ENCODE measurements around the gene HSFX4.
"Not testable (repeated sequence)": the region's sequence is repeated elsewhere in the genome, so short reads cannot be mapped to it uniquely, and the experiment has no call there.

HSFX4 gene

GRCh38 chrX:149938881-149939654 is 9.7 kb downstream of the HSFX4 start:
- Histone ChIP-seq H3K4me3 (ENCODE audit: low read length) (no peak overlapping the region), H3K9me3 (ENCODE audit: control insufficient read depth, low read length) (no peaks in the 10 kb centered on the region), H3K36me3 (ENCODE audit: control insufficient read depth, insufficient read depth, low read length, severe bottlenecking) (no peaks in the 10 kb centered on the region), H3K9ac (ENCODE audit: low read length) (peak overlapping the region; percentile 91), H3K4me1 (ENCODE audit: control insufficient read depth, insufficient read depth, low read length) (peaks cover 3% of the 10 kb centered on the region), H3K27me3 (replicated peaks; ENCODE audit: control insufficient read depth, insufficient read depth, low read length) (no peaks in the 10 kb centered on the region)
- peak; percentile 96 for DNase-seq (ENCODE audit: low read depth)

GRCh38 chrX:149939655-149939904 is 10.2 kb downstream of the HSFX4 start:
- Histone ChIP-seq H3K9ac (ENCODE audit: low read length) (peak overlapping the region; percentile 82), H3K9me3 (ENCODE audit: control insufficient read depth, low read length) (no peaks in the 10 kb centered on the region), H3K27me3 (replicated peaks; ENCODE audit: control insufficient read depth, insufficient read depth, low read length) (no peaks in the 10 kb centered on the region), H3K4me1 (ENCODE audit: control insufficient read depth, insufficient read depth, low read length) (peaks cover 3% of the 10 kb centered on the region), H3K36me3 (ENCODE audit: control insufficient read depth, insufficient read depth, low read length, severe bottlenecking) (no peaks in the 10 kb centered on the region), H3K4me3 (ENCODE audit: low read length) (peak overlapping the region; percentile 79)
- no peak for DNase-seq (ENCODE audit: low read depth)

GRCh38 chrX:149939905-149940673 is 10.7 kb downstream of the HSFX4 start:
- Histone ChIP-seq H3K9me3 (ENCODE audit: control insufficient read depth, low read length) (no peaks in the 10 kb centered on the region), H3K36me3 (ENCODE audit: control insufficient read depth, insufficient read depth, low read length, severe bottlenecking) (no peaks in the 10 kb centered on the region), H3K4me1 (ENCODE audit: control insufficient read depth, insufficient read depth, low read length) (peaks cover 3% of the 10 kb centered on the region), H3K4me3 (ENCODE audit: low read length) (peak overlapping the region; percentile 79), H3K9ac (ENCODE audit: low read length) (peak overlapping the region; percentile 82), H3K27me3 (replicated peaks; ENCODE audit: control insufficient read depth, insufficient read depth, low read length) (no peaks in the 10 kb centered on the region)
- peak; percentile 94 for DNase-seq (ENCODE audit: low read depth)

GRCh38 chrX:149940674-149941024 is 11.3 kb downstream of the HSFX4 start:
- H3K4me3 ChIP-seq (ENCODE audit: low read length): peak overlapping the region; percentile 52
- not testable (repeated sequence) for H3K27me3 ChIP-seq (replicated peaks; ENCODE audit: control insufficient read depth, insufficient read depth, low read length); H3K9ac ChIP-seq (ENCODE audit: low read length); H3K4me1 ChIP-seq (ENCODE audit: control insufficient read depth, insufficient read depth, low read length); H3K36me3 ChIP-seq (ENCODE audit: control insufficient read depth, insufficient read depth, low read length, severe bottlenecking); H3K9me3 ChIP-seq (ENCODE audit: control insufficient read depth, low read length); DNase-seq (ENCODE audit: low read depth)

- H3K4me1 ChIP-seq (ENCODE audit: control insufficient read depth, insufficient read depth, low read length); DNase-seq (ENCODE audit: low read depth); H3K27me3 ChIP-seq (replicated peaks; ENCODE audit: control insufficient read depth, insufficient read depth, low read length); H3K9me3 ChIP-seq (ENCODE audit: control insufficient read depth, low read length); H3K4me3 ChIP-seq (ENCODE audit: low read length); H3K9ac ChIP-seq (ENCODE audit: low read length); H3K36me3 ChIP-seq (ENCODE audit: control insufficient read depth, insufficient read depth, low read length, severe bottlenecking): not testable (repeated sequence)
Observed at GRCh38 chrX:149945087-149945670, 15.8 kb downstream of the HSFX4 start.

- H3K9me3 ChIP-seq (ENCODE audit: control insufficient read depth, low read length); H3K4me1 ChIP-seq (ENCODE audit: control insufficient read depth, insufficient read depth, low read length); H3K9ac ChIP-seq (ENCODE audit: low read length); H3K4me3 ChIP-seq (ENCODE audit: low read length); H3K36me3 ChIP-seq (ENCODE audit: control insufficient read depth, insufficient read depth, low read length, severe bottlenecking); H3K27me3 ChIP-seq (replicated peaks; ENCODE audit: control insufficient read depth, insufficient read depth, low read length); DNase-seq (ENCODE audit: low read depth): not testable (repeated sequence)
Observed at GRCh38 chrX:149945820-149946219, 16.4 kb downstream of the HSFX4 start.

GRCh38 chrX:149946932-149947331 is 17.6 kb downstream of the HSFX4 start:
- H3K4me3 ChIP-seq (ENCODE audit: low read length); DNase-seq (ENCODE audit: low read depth); H3K27me3 ChIP-seq (replicated peaks; ENCODE audit: control insufficient read depth, insufficient read depth, low read length); H3K4me1 ChIP-seq (ENCODE audit: control insufficient read depth, insufficient read depth, low read length); H3K9ac ChIP-seq (ENCODE audit: low read length); H3K36me3 ChIP-seq (ENCODE audit: control insufficient read depth, insufficient read depth, low read length, severe bottlenecking); H3K9me3 ChIP-seq (ENCODE audit: control insufficient read depth, low read length): not testable (repeated sequence)

GRCh38 chrX:149948016-149948415 is 18.6 kb downstream of the HSFX4 start:
- peaks cover 3% of the 10 kb centered on the region for H3K36me3 ChIP-seq (ENCODE audit: control insufficient read depth, insufficient read depth, low read length, severe bottlenecking)
- H3K9me3 ChIP-seq (ENCODE audit: control insufficient read depth, low read length): peaks cover 4% of the 10 kb centered on the region
- no peaks in the 10 kb centered on the region for H3K27me3 ChIP-seq (replicated peaks; ENCODE audit: control insufficient read depth, insufficient read depth, low read length)
- no peak for DNase-seq (ENCODE audit: low read depth)
- H3K4me3 ChIP-seq (ENCODE audit: low read length): no peak overlapping the region
- H3K4me1 ChIP-seq (ENCODE audit: control insufficient read depth, insufficient read depth, low read length): peaks cover 8% of the 10 kb centered on the region
- no peak overlapping the region for H3K9ac ChIP-seq (ENCODE audit: low read length)

- H3K27me3 ChIP-seq (replicated peaks; ENCODE audit: control insufficient read depth, insufficient read depth, low read length): no peaks in the 10 kb centered on the region
- peaks cover 8% of the 10 kb centered on the region for H3K4me1 ChIP-seq (ENCODE audit: control insufficient read depth, insufficient read depth, low read length)
- H3K9me3 ChIP-seq (ENCODE audit: control insufficient read depth, low read length): peaks cover 4% of the 10 kb centered on the region
- H3K4me3 ChIP-seq (ENCODE audit: low read length): no peak overlapping the region
- DNase-seq (ENCODE audit: low read depth): no peak
- no peak overlapping the region for H3K9ac ChIP-seq (ENCODE audit: low read length)
- peaks cover 3% of the 10 kb centered on the region for H3K36me3 ChIP-seq (ENCODE audit: control insufficient read depth, insufficient read depth, low read length, severe bottlenecking)
Observed at GRCh38 chrX:149949743-149950436, 20.5 kb downstream of the HSFX4 start.

- Histone ChIP-seq H3K4me1 (ENCODE audit: control insufficient read depth, insufficient read depth, low read length) (peaks cover 8% of the 10 kb centered on the region), H3K27me3 (replicated peaks; ENCODE audit: control insufficient read depth, insufficient read depth, low read length) (no peaks in the 10 kb centered on the region), H3K9me3 (ENCODE audit: control insufficient read depth, low read length) (peaks cover 4% of the 10 kb centered on the region), H3K4me3 (ENCODE audit: low read length) (no peak overlapping the region), H3K36me3 (ENCODE audit: control insufficient read depth, insufficient read depth, low read length, severe bottlenecking) (peaks cover 3% of the 10 kb centered on the region), H3K9ac (ENCODE audit: low read length) (no peak overlapping the region)
- DNase-seq (ENCODE audit: low read depth): peak; percentile 75
Observed at GRCh38 chrX:149950681-149951080, 21.3 kb downstream of the HSFX4 start.

- H3K9me3 ChIP-seq (ENCODE audit: control insufficient read depth, low read length): no peaks in the 10 kb centered on the region
- no peak overlapping the region for H3K9ac ChIP-seq (ENCODE audit: low read length)
- H3K27me3 ChIP-seq (replicated peaks; ENCODE audit: control insufficient read depth, insufficient read depth, low read length): no peaks in the 10 kb centered on the region
- DNase-seq (ENCODE audit: low read depth): no peak
- H3K4me3 ChIP-seq (ENCODE audit: low read length): no peak overlapping the region
- H3K36me3 ChIP-seq (ENCODE audit: control insufficient read depth, insufficient read depth, low read length, severe bottlenecking): no peaks in the 10 kb centered on the region
- H3K4me1 ChIP-seq (ENCODE audit: control insufficient read depth, insufficient read depth, low read length): no peaks in the 10 kb centered on the region
Observed at GRCh38 chrX:149961572-149961971, 32.2 kb downstream of the HSFX4 start.

Data from adipocyte (in vitro differentiated cells).